CMK (cell line): Measurements from ENCODE around the gene SKI.

Experiments used
- DNase-seq: peaks from one replicate; pipeline ENCODE4 v3.0.0-alpha.2; 2010; ENCODE audit warnings: low read depth

Gene SKI

GRCh38 chr1:2194319-2194897, 33.7 kb upstream of the SKI start, which contains the start of gene FAAP20:
TSS of gene FAAP20 (minus strand) at chr1:2194772. CDS start at chr1:2194749, 23 bp downstream.
- DNase-seq, result peak; percentile 54

- DNase-seq, result peak; percentile 65
Observed at GRCh38 chr1:2194898-2195673, 33.0 kb upstream of the SKI start.

GRCh38 chr1:2195785-2196184, 32.3 kb upstream of the SKI start:
- DNase-seq, result no peak

GRCh38 chr1:2196901-2197638, 31.0 kb upstream of the SKI start:
- no peak for DNase-seq

GRCh38 chr1:2197707-2198165, 30.4 kb upstream of the SKI start:
- no peak for DNase-seq

GRCh38 chr1:2198571-2198970, 29.5 kb upstream of the SKI start:
- DNase-seq, result no peak

GRCh38 chr1:2199042-2199810, 28.9 kb upstream of the SKI start:
- DNase-seq, result peak; percentile 96

GRCh38 chr1:2200308-2200943, 27.7 kb upstream of the SKI start:
- no peak for DNase-seq

- no peak for DNase-seq
Observed at GRCh38 chr1:2201062-2201461, 27.1 kb upstream of the SKI start.

GRCh38 chr1:2202008-2202575, 26.0 kb upstream of the SKI start:
- DNase-seq, result no peak

GRCh38 chr1:2202843-2203601, 25.1 kb upstream of the SKI start:
- no peak for DNase-seq

GRCh38 chr1:2203671-2204414, 24.3 kb upstream of the SKI start:
- no peak for DNase-seq

GRCh38 chr1:2204415-2205190, 23.5 kb upstream of the SKI start:
- DNase-seq, result peak; percentile 80

GRCh38 chr1:2205191-2205952, 22.7 kb upstream of the SKI start:
- peak; percentile 93 for DNase-seq

- no peak for DNase-seq
Observed at GRCh38 chr1:2206813-2207487, 21.2 kb upstream of the SKI start.

- DNase-seq, result no peak
Observed at GRCh38 chr1:2208309-2209239, 19.5 kb upstream of the SKI start.
